Stimulated activated CD4-positive, alpha-beta T cell treated with anti-CD3 and anti-CD28 coated beads, Interleukin-4, amount 100 ng/mL, for 48 hours (primary cell): ENCODE measurements around the gene AGPAT3.

Experiments
- DNase-seq, 2 donors: peaks; one replicate each; pipeline ENCODE4 v3.0.0-alpha.2; 2020; ENCODE audit warnings: low read depth in 2 of 2

The AGPAT3 gene

DNA sequence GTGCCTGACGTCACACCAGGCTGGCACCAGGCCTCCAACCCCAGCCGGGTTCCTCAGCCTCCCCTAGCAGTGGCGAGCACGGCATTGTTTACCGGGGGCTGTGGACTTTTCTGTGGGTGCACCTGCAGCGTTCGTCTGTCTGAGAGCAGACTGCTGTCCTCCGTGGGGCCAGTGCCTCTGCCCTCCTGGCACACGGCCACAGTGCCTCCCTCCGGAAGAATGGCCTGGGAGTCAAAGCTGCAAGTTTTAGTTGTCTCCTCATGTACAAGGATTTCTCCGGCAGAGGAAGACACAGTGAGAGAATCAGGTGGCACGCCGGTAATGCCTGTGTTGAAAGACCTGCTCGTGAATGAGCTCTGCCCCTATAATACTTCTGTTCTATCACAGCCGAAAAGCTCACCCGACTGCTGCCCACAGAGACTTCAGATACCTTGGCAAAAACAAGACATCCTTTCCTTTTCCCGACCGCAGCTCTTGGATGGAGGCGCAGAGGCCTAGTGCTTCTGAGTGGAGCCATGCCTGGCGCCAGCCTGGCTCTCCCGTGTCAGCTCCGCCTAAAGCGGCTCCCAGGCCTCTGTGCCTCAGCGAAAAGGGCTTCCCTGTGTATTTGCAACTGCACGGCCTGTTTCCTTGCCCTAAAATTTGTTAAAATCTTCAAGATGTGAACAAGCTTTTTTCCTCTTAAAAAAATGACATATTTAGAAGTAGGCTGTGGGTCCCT is 71.4 kb downstream of the AGPAT3 start:
- DNase-seq: no peak

DNA sequence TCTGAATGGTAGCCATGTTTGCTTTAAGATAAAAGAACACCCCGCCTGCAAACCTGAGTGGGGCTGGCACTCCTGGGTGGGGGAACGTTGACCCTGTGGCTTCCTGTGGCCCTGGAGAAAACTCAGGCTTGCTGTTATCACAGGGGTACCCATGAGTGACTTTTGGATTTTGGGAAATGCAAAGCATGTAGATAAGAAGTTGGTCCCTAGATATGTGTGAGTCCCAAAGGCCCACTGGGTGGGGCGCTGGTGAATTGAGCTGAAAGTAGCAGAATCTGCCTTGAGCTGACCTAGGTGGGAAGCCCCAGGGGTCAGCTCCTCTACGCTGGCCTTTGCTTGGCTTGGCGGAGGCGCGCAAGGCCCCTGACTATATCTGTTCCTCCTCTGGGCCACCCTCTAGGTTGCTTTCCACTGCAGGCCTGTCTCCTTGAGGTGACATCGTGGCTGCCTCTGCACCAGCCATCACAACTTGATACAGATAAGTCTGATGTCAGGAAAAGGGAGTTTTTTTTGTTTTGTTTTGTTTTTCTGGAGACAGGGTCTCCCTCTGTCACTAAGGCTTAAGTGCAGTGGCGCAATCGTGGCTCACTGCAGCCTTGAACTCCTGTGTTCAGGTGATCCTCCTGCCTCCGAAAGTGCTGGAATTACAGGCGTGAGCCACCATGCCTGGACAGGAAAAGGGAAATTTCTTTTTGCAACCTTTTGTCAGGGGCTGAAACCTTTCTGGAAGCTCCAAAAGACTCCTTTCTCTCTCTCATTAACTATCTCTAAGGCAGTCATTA is 72.2 kb downstream of the AGPAT3 start:
- DNase-seq: no peak

DNA sequence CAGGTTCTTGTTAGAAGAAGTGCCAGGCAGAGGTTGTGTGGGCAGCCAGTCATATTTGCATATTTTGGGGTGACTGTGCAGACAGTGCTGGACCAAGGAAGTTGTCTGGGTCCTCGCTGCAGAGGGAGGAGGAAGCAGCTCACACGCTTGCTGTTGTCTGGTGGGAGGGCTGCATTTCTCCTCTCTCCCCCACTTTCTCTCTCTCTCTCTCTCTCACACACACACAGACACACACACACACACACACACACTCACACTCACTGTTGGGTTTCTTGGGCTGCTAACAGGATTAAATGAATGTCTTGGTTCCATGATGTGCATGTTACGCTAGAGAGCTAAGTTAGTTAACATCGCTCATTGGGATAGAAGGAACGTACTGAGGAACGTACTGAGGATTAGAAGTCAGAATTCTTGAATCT is 72.9 kb downstream of the AGPAT3 start:
- DNase-seq: no peak

DNA sequence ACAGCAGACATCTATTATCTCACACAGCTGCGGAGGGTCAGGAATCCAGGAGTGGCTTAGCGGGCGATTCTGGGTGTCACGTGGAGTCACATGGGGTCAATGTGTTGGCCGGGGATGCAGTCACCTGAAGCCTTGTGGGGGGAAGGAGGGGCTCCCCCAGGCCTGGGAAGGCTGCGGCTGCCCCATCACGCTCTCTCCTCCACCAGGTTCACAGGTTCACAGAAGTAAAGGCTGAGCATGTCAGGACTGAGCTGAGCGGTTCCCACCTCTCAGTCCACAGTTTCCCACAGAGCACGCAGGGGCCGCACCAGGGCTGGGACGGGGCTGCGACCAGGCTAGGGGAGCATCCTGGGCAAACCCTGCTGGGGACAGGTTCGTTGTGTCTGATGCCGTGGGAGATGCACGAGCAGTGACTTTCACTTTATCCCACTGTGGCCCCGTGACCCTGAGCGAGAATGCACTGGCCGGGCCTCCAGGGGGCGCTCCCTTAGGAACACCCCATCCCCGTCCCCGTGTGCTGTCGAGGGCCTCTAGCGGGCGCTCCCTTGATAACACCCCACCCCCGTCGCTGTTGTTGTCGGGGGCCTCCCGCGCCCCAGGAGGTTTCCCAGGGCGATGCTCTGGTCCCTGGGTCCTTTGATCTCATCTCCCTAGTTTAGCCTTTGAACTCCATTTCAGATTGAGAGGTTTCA is 73.9 kb downstream of the AGPAT3 start:
- DNase-seq: peak; percentile 87 to 88

GRCh38 chr21:43939443-43940328 is 74.7 kb downstream of the AGPAT3 start:
- no peak for DNase-seq

DNA sequence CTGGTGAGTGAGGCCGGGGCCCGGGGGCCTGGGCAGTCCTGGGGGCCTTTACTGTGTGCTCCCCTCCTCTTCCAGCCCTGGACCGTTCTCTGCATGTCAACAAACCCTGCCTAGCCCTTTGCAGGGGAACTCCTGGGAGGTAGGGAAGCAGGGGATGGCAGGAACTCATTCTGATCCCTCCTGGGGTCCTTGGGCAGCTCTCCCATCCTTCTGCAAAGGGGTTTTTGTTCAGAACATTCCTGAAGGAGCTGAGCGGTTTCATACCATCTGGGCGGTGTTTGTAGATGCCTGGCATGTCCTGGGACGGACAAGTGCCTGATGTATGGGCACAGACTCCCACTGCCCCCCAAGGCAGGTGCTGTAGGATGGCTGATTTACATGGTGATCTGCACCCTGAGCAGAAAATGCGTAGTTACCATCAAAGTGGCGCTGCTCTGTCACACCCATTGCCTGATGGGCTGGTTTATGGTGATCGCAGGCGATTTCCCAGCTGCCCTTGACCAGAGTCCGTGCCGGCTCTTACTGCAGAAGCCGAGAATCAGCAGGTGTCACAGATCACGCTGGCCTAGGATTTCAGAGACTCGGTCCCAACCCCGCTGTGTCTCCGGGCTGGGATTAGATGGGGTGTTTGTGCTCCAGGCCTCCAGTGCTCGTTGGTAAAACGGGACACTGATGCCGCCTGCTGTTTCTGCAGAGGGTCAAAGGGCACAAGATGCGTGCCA is 75.5 kb downstream of the AGPAT3 start:
- no peak for DNase-seq

GRCh38 chr21:43942201-43942600 is 77.2 kb downstream of the AGPAT3 start:
- no peak for DNase-seq

GRCh38 chr21:43942621-43943020 is 77.6 kb downstream of the AGPAT3 start:
- DNase-seq: no peak

DNA sequence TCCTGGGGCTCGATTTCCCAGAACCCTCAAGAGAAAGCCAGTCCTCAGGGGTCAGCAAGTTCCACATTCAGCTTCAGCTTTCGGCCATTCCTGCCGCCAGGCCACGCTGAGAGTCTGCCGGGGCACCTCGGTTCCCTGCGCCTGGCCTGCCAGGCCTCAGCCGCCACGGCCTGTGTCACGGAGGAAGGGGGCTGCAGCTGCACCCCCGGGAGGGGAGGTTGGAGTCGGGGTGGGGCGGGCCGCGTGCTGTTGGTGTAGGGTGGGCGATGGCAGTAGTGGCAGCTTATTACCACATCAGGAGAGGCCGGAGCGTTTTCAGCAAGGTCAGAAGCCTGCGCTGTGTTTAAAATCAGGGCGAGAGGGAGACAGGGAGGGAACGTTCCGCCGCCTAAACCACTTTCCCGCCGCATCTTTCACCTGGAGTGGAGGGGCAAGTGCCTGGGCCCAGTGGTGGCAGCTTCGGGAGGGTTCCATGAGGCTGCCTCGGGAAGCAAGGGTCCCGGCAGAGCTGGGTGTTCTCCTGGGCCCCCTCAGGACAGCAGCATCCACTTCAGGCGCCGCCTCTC is 78.6 kb downstream of the AGPAT3 start:
- DNase-seq: no peak

- no peak for DNase-seq
These were observed 79.1 kb downstream of the AGPAT3 start for GRCh38 chr21:43944078-43944633.

GRCh38 chr21:43944757-43945156 is 79.7 kb downstream of the AGPAT3 start:
- DNase-seq: no peak

DNA sequence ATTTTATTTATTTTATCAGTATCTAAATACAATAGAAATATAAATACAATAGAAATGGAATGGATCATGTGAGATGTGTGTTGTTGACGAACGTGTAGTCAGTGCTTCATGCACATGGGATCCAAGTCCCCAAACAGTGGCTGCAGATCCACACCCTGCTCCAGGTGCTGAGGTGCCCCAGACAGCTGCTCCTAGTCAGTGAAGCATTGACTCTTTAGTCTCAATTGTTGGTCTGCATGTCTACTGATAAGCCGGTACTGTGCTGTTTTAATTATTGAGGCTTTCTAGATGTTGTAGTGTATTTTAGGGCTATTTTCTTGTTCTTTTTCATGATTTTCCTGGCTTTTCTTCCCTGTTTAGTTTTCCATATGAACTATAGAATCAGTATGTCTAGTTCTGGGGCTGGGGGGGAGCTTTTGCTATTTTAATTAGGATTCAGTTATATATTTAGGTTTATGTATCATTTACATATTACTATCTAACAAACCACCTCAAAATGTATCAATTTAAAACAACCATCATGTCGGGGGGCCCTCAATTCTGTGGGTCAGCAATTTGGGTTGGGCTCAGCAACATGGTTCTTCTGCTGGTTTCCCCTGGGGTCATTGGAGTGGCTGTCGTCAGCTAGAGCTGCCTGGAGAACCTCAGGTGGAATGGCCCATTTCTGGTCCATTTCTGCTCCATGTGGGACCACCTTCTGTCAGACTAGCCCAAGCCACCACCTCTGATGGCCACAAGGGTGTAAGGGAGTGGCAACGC is 83.9 kb downstream of the AGPAT3 start:
- no peak for DNase-seq

- DNase-seq: no peak
These were observed 84.6 kb downstream of the AGPAT3 start for GRCh38 chr21:43949499-43950208.

- DNase-seq: no peak
These were observed 85.5 kb downstream of the AGPAT3 start for GRCh38 chr21:43950481-43950880.

GRCh38 chr21:43950936-43951335 is 85.9 kb downstream of the AGPAT3 start:
- DNase-seq: no peak

DNA sequence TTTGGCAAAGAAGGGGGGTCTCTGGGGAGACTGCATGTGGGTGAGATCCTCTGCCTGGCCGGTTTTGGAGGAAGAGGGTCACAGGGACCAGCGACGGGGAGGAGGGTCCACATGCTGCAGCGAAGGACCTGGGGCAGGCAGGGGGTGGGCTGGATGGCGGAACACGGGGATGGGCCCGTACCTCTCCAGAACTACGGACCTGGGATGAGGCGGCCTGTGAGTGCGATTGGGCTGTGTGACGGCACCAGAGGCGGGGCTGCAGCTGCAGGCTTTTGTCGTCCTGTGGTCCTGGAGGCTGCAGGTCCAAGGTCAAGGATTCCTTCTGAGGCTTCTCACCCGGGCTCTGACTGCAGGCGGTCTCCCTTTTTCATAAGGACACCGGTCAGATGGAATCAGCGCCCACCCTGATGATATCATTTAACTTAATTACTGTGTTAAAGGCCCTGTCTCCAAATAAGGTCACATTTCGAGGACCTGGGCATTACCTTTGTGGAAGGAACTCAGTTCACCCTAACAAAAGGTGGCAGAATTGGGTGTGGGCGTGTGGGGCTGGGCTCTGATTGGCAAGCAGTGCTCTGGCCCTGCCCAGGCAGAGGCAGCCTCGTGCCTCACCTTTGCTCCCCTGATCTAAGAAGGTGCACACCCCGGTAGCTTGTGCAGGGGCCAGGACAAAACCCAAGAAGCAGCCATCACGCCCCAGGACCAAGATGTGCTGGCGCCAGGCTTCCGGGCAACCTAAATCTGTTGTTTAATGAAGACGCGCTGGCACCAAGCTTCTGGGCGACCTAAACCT is 87.1 kb downstream of the AGPAT3 start:
- no peak for DNase-seq

- DNase-seq: no peak
These were observed 88.0 kb downstream of the AGPAT3 start for GRCh38 chr21:43953021-43953420.

- no peak for DNase-seq
These were observed 89.0 kb downstream of the AGPAT3 start for GRCh38 chr21:43954042-43954441.
